ENCODE results near the gene AMPD2.

AMPD2 gene

GRCh38 chr1:109619576-109620400 is at the start of gene AMPD2, which contains the start of gene GNAT2:
TSS of gene AMPD2 (plus strand) at chr1:109619837. CDS start at chr1:109621176, 1,339 bp downstream.
TSS of gene GNAT2 (minus strand) at chr1:109619616. CDS start at chr1:109612870, 6,746 bp downstream.
- DNase-seq (ENCODE audit: low spot score): peak; percentile 67

- no peak for DNase-seq (ENCODE audit: low spot score)
These were observed 49.2 kb upstream of the AMPD2 start for GRCh38 chr1:109570414-109570813.

GRCh38 chr1:109573785-109574184 is 45.9 kb upstream of the AMPD2 start:
- no peak for DNase-seq (ENCODE audit: low spot score)

GRCh38 chr1:109578947-109579443 is 40.6 kb upstream of the AMPD2 start:
- no peak for DNase-seq (ENCODE audit: low spot score)

GRCh38 chr1:109579491-109579890 is 40.1 kb upstream of the AMPD2 start:
- no peak for DNase-seq (ENCODE audit: low spot score)

GRCh38 chr1:109582021-109582420 is 37.6 kb upstream of the AMPD2 start:
- no peak for DNase-seq (ENCODE audit: low spot score)

GRCh38 chr1:109584766-109585165 is 34.9 kb upstream of the AMPD2 start:
- DNase-seq (ENCODE audit: low spot score): no peak

- no peak for DNase-seq (ENCODE audit: low spot score)
These were observed 33.6 kb upstream of the AMPD2 start for GRCh38 chr1:109586055-109586454.

- DNase-seq (ENCODE audit: low spot score): no peak
These were observed 30.5 kb upstream of the AMPD2 start for GRCh38 chr1:109589177-109589576.

- DNase-seq (ENCODE audit: low spot score): no peak
These were observed 30.0 kb upstream of the AMPD2 start for GRCh38 chr1:109589679-109590078.

- no peak for DNase-seq (ENCODE audit: low spot score)
These were observed 26.7 kb upstream of the AMPD2 start for GRCh38 chr1:109592916-109593315.

- no peak for DNase-seq (ENCODE audit: low spot score)
These were observed 24.1 kb upstream of the AMPD2 start for GRCh38 chr1:109595531-109595930.

- DNase-seq (ENCODE audit: low spot score): no peak
These were observed 21.5 kb upstream of the AMPD2 start for GRCh38 chr1:109598156-109598555.

- DNase-seq (ENCODE audit: low spot score): no peak
These were observed 21.0 kb upstream of the AMPD2 start for GRCh38 chr1:109598655-109599054.

- DNase-seq (ENCODE audit: low spot score): no peak
These were observed 16.4 kb upstream of the AMPD2 start for GRCh38 chr1:109603229-109603628.

- DNase-seq (ENCODE audit: low spot score): no peak
These were observed 14.3 kb upstream of the AMPD2 start for GRCh38 chr1:109605381-109605780.

GRCh38 chr1:109609881-109610280 is 9.8 kb upstream of the AMPD2 start:
- DNase-seq (ENCODE audit: low spot score): no peak

GRCh38 chr1:109610609-109611307 is 8.9 kb upstream of the AMPD2 start:
- no peak for DNase-seq (ENCODE audit: low spot score)

- DNase-seq (ENCODE audit: low spot score): no peak
These were observed 8.2 kb upstream of the AMPD2 start for GRCh38 chr1:109611308-109611990.

- no peak for DNase-seq (ENCODE audit: low spot score)
These were observed 6.1 kb upstream of the AMPD2 start for GRCh38 chr1:109613361-109614147.

- peak; percentile 29 for DNase-seq (ENCODE audit: low spot score)
These were observed 3.8 kb upstream of the AMPD2 start for GRCh38 chr1:109615879-109616278.

GRCh38 chr1:109616391-109616790 is 3.2 kb upstream of the AMPD2 start:
- no peak for DNase-seq (ENCODE audit: low spot score)

Data from CD4-positive, alpha-beta T cell treated with Interleukin-2 at 100 ng/mL for 4 hours (primary cell).